HG03457 (cell line): ENCODE measurements around the gene MBD3.

Source experiments
- ATAC-seq: cut with Tn5 transposase; IDR thresholded peaks from one replicate; pipeline ENCODE4 v1.9.1; 2021; ENCODE audit warnings: moderate number of reproducible peaks; ENCODE audit not compliant: unreplicated experiment

The MBD3 gene

GRCh38 chr19:1574354-1575136 is 18.1 kb downstream of the MBD3 start:
- ATAC-seq, result no peak

GRCh38 chr19:1572795-1573194 is 19.9 kb downstream of the MBD3 start:
- ATAC-seq, result no peak

GRCh38 chr19:1571358-1571757 is 21.3 kb downstream of the MBD3 start:
- no peak for ATAC-seq

GRCh38 chr19:1570836-1571235 is 21.8 kb downstream of the MBD3 start:
- ATAC-seq, result no peak

- no peak for ATAC-seq
These were observed 22.7 kb downstream of the MBD3 start for GRCh38 chr19:1569997-1570396.

- no peak for ATAC-seq
These were observed 24.2 kb downstream of the MBD3 start, which contains the start of gene MEX3D for GRCh38 chr19:1568320-1569019. MEX3D (minus strand) TSS chr19:1568325; CDS start chr19:1568058, 267 bp downstream.

- no peak for ATAC-seq
These were observed 24.8 kb downstream of the MBD3 start for GRCh38 chr19:1567848-1568227.

- ATAC-seq, result no peak
These were observed 25.4 kb downstream of the MBD3 start for GRCh38 chr19:1567116-1567847.

GRCh38 chr19:1566392-1567115 is 26.1 kb downstream of the MBD3 start:
- no peak for ATAC-seq

- ATAC-seq, result no peak
These were observed 29.4 kb downstream of the MBD3 start for GRCh38 chr19:1563251-1563650.

GRCh38 chr19:1561236-1561842 is 31.3 kb downstream of the MBD3 start:
- ATAC-seq, result no peak

GRCh38 chr19:1560286-1560882 is 32.3 kb downstream of the MBD3 start:
- ATAC-seq, result no peak

- no peak for ATAC-seq
These were observed 34.1 kb downstream of the MBD3 start for GRCh38 chr19:1558552-1558951.

GRCh38 chr19:1556390-1557070 is 36.1 kb downstream of the MBD3 start:
- ATAC-seq, result no peak

GRCh38 chr19:1555487-1556389 is 36.9 kb downstream of the MBD3 start:
- ATAC-seq, result no peak

- ATAC-seq, result no peak
These were observed 37.7 kb downstream of the MBD3 start for GRCh38 chr19:1554968-1555367.

GRCh38 chr19:1553415-1553814 is 39.2 kb downstream of the MBD3 start:
- no peak for ATAC-seq
